ENCODE data around the gene CAPN13.
"Not testable (repeated sequence)": the region's sequence is repeated elsewhere in the genome, so short reads cannot be mapped to it uniquely, and the experiment has no call there.

CAPN13 gene

GRCh38 chr2:30702694-30703093 lies 104.6 kb downstream of the CAPN13 start:
- H3K4me3 ChIP-seq (ENCODE audit: low read depth, low read length), result no peak overlapping the region
- no peak for DNase-seq (ENCODE audit: low read depth)
- no peak for TF ChIP-seq CTCF (IDR thresholded peaks at IDR 0.05; ENCODE audit: control insufficient read depth, extremely low read depth, insufficient read depth)

GRCh38 chr2:30701782-30702181 lies 105.5 kb downstream of the CAPN13 start:
- TF ChIP-seq CTCF (IDR thresholded peaks at IDR 0.05; ENCODE audit: control insufficient read depth, extremely low read depth, insufficient read depth), result no peak
- no peak overlapping the region for H3K4me3 ChIP-seq (ENCODE audit: low read depth, low read length)
- DNase-seq (ENCODE audit: low read depth), result no peak

GRCh38 chr2:30697242-30698103 lies 109.8 kb downstream of the CAPN13 start:
- DNase-seq (ENCODE audit: low read depth); H3K4me3 ChIP-seq (ENCODE audit: low read depth, low read length): not testable (repeated sequence)

GRCh38 chr2:30695749-30696148 lies 111.5 kb downstream of the CAPN13 start:
- H3K4me3 ChIP-seq (ENCODE audit: low read depth, low read length), result no peak overlapping the region
- no peak for DNase-seq (ENCODE audit: low read depth)
- TF ChIP-seq CTCF (IDR thresholded peaks at IDR 0.05; ENCODE audit: control insufficient read depth, extremely low read depth, insufficient read depth), result no peak

GRCh38 chr2:30694286-30695055 lies 112.8 kb downstream of the CAPN13 start:
- DNase-seq (ENCODE audit: low read depth), result no peak
- H3K4me3 ChIP-seq (ENCODE audit: low read depth, low read length), result no peak overlapping the region
- TF ChIP-seq CTCF (IDR thresholded peaks at IDR 0.05; ENCODE audit: control insufficient read depth, extremely low read depth, insufficient read depth), result no peak

- no peak for TF ChIP-seq CTCF (IDR thresholded peaks at IDR 0.05; ENCODE audit: control insufficient read depth, extremely low read depth, insufficient read depth)
- H3K4me3 ChIP-seq (ENCODE audit: low read depth, low read length), result no peak overlapping the region
Measured at GRCh38 chr2:30693821-30694281, 113.4 kb downstream of the CAPN13 start.

GRCh38 chr2:30692829-30693275 lies 114.4 kb downstream of the CAPN13 start:
- H3K4me3 ChIP-seq (ENCODE audit: low read depth, low read length), result no peak overlapping the region
- TF ChIP-seq CTCF (IDR thresholded peaks at IDR 0.05; ENCODE audit: control insufficient read depth, extremely low read depth, insufficient read depth), result no peak
- DNase-seq (ENCODE audit: low read depth), result no peak

More at GRCh38 chr2:30693821-30694281, 113.4 kb downstream of the CAPN13 start:
- DNase-seq (ENCODE audit: low read depth), result no peak
